ENCODE measurements around the gene ZBTB7B.

GRCh38 chr1:154958681-154959425 lies 43.7 kb upstream of the ZBTB7B start:
- no peak for TF ChIP-seq CTCF (IDR thresholded peaks at IDR 0.05)
- no peak for TF ChIP-seq POLR2A (IDR thresholded peaks at IDR 0.05)

All from esophagus squamous epithelium (tissue), 4 donors.